Testis (tissue), 3 donors: ENCODE results near the gene PLIN5. TPM values are rescaled to one million over a fixed set of nuclear protein-coding genes. Genes with fewer than 3 reads are reported as not detected.

Experiments
- DNase-seq: peaks from one replicate; pipeline ENCODE4 v3.0.0-alpha.2; 2019
- H3K27ac ChIP-seq, 2 donors: fragments of 200-600 bp; sonication (generic); one replicate each; pipeline ENCODE4 v1.5.1; 2019
- H3K27me3 ChIP-seq: fragments of 200-600 bp; sonication (generic); one replicate; pipeline ENCODE4 v1.5.1; 2019
- H3K36me3 ChIP-seq: fragments of 200-600 bp; sonication (generic); one replicate; pipeline ENCODE4 v1.5.1; 2017; ENCODE audit warnings: low read depth; ENCODE audit errors: missing control alignments
- H3K4me1 ChIP-seq: fragments of 200-600 bp; sonication (generic); one replicate; pipeline ENCODE4 v1.5.1; 2019
- H3K4me3 ChIP-seq, 2 donors: fragments of 200-600 bp; sonication (generic); one replicate each; pipeline ENCODE4 v1.5.1; 2017 to 2019
- H3K9me3 ChIP-seq: fragments of 200-600 bp; sonication (generic); one replicate; pipeline ENCODE4 v1.5.1; 2017
- CTCF ChIP-seq, 3 experiments: fragments of 450-650 bp in 2 of 3; fragments of 200-600 bp in 1 of 3; sonication (generic) in 1 of 3; IDR thresholded peaks; one replicate each; pipeline ENCODE4 v1.5.1; 2016 to 2019; ENCODE audit warnings: antibody characterized with exemption in 3 of 3, mild to moderate bottlenecking in 2 of 3, moderate library complexity in 1 of 3
- POLR2A ChIP-seq: fragments of 450-650 bp; IDR thresholded peaks from one replicate; pipeline ENCODE4 v1.6.1; 2017; ENCODE audit warnings: antibody characterized with exemption, mild to moderate bottlenecking, moderate library complexity
- WGBS, 2 donors: methylation state at CpG; one replicate each; pipeline ENCODE4 v1.1.5; 2018; 5-methylcytosine and 5-hydroxymethylcytosine counted together
- intact Hi-C: fragments of 100-400 bp; cut with DNase I; formaldehyde crosslinking; loops from one replicate; pipeline ENCODE4 v1.15.1; 2023; ENCODE audit warnings: low total_unique reads
- polyA plus RNA-seq: library from polyadenylated mRNA; stranded (reverse); fragments of 350-450 nt; fragmentation: Illumina TruSeq; extraction: RNeasy Lipid Tissue Mini Kit (QIAGEN cat#74804); gene quantifications from one replicate; pipeline ENCODE4 v1.2.3, GENCODE V29; 2014; ENCODE audit warnings: low read depth, low replicate concordance; ENCODE audit not compliant: insufficient read depth
- total RNA-seq, 2 donors: library from RNA; depleted of rRNA; stranded (reverse); fragments of >200 nt; gene quantifications; one replicate each; pipeline ENCODE4 v1.2.3, GENCODE V29; 2016

PLIN5 gene
- total and polyA plus RNA-seq, 3 donors from 2014 or later, result 3.8 to 8.5 (median 7.4) TPM

GRCh38 chr19:4507150-4507452, 27.9 kb downstream of the PLIN5 start:
- Histone ChIP-seq H3K27me3 (no peaks in the 10 kb centered on the region), H3K27ac (no peak overlapping the region), H3K4me1 (peaks cover 21% of the 10 kb centered on the region), H3K9me3 (no peaks in the 10 kb centered on the region), H3K36me3 (no peaks in the 10 kb centered on the region), H3K4me3 (no peak overlapping the region)
- WGBS, 2 donors, result 68 to 87% methylated on average over 7 to 12 of the region's 12 CpGs
- intact Hi-C loops, result no loop called here
- no peak for DNase-seq
- TF ChIP-seq POLR2A (no peak), CTCF (IDR thresholded peaks at IDR 0.05) (no peak)

- no peak overlapping the region for H3K27ac ChIP-seq
- 93 to 95% methylated on average over 13 to 17 of the region's 17 CpGs for WGBS, 2 donors
Measured at GRCh38 chr19:4506449-4507149, 28.4 kb downstream of the PLIN5 start.

GRCh38 chr19:4505570-4506448, 29.2 kb downstream of the PLIN5 start:
- no peaks in the 10 kb centered on the region for H3K9me3 ChIP-seq
- H3K4me3 ChIP-seq, result no peak overlapping the region
- no peak overlapping the region for H3K27ac ChIP-seq
- intact Hi-C loops, result no loop called here
- no peaks in the 10 kb centered on the region for H3K36me3 ChIP-seq
- no peak for TF ChIP-seq POLR2A
- TF ChIP-seq CTCF (IDR thresholded peaks at IDR 0.05), result no peak
- WGBS, 2 donors, result 93 to 94% methylated on average over 24 to 34 of the region's 34 CpGs
- peaks cover 28% of the 10 kb centered on the region for H3K4me1 ChIP-seq
- no peaks in the 10 kb centered on the region for H3K27me3 ChIP-seq
- DNase-seq, result no peak

More at GRCh38 chr19:4506449-4507149, 28.4 kb downstream of the PLIN5 start:
- H3K27me3 ChIP-seq, result no peaks in the 10 kb centered on the region
- H3K9me3 ChIP-seq, result no peaks in the 10 kb centered on the region
- no peaks in the 10 kb centered on the region for H3K36me3 ChIP-seq
- TF ChIP-seq POLR2A, result no peak
- TF ChIP-seq CTCF (IDR thresholded peaks at IDR 0.05), result no peak
- H3K4me1 ChIP-seq, result peaks cover 25% of the 10 kb centered on the region
- DNase-seq, result no peak
- intact Hi-C loops, result no loop called here
- no peak overlapping the region for H3K4me3 ChIP-seq

GRCh38 chr19:4504891-4505569, 30.0 kb downstream of the PLIN5 start:
- WGBS, 2 donors, result 84 to 90% methylated on average over 13 to 15 of the region's 15 CpGs
- Histone ChIP-seq H3K27me3 (no peaks in the 10 kb centered on the region), H3K4me1 (peaks cover 28% of the 10 kb centered on the region), H3K9me3 (no peaks in the 10 kb centered on the region), H3K36me3 (no peaks in the 10 kb centered on the region), H3K4me3 (no peak overlapping the region), H3K27ac (no peak overlapping the region)
- TF ChIP-seq POLR2A (no peak), CTCF (IDR thresholded peaks at IDR 0.05) (no peak)
- no peak for DNase-seq
- intact Hi-C loops, result no loop called here
